Loucy (cell line): ENCODE data around the gene UNC5C.

Experiments
- H2AFZ ChIP-seq: fragments of 200-600 bp; sonication (generic); 2 replicates; pipeline ENCODE4 v1.6.0; 2016; ENCODE audit warnings: antibody characterized with exemption, mild to moderate bottlenecking, low read length, moderate library complexity
- H3F3A ChIP-seq: fragments of 200-600 bp; 2 replicates; pipeline ENCODE4 v1.6.0; 2016; ENCODE audit warnings: antibody characterized with exemption, low read depth, mild to moderate bottlenecking
- H3K27me3 ChIP-seq: fragments of 200-600 bp; sonication (generic); 2 replicates; pipeline ENCODE4 v1.6.1; 2014; ENCODE audit warnings: low read length, mild to moderate bottlenecking; ENCODE audit not compliant: insufficient read depth, poor library complexity, severe bottlenecking
- H3K36me3 ChIP-seq: fragments of 200-600 bp; sonication (generic); 2 replicates; pipeline ENCODE4 v1.6.1; 2016; ENCODE audit warnings: low read length; ENCODE audit not compliant: insufficient read depth
- H3K4me1 ChIP-seq: fragments of 200-600 bp; sonication (generic); 2 replicates; pipeline ENCODE4 v1.5.1; 2014; ENCODE audit warnings: low read length, mild to moderate bottlenecking; ENCODE audit not compliant: insufficient read depth, poor library complexity, severe bottlenecking
- H3K4me2 ChIP-seq: fragments of 200-600 bp; sonication (generic); 2 replicates; pipeline ENCODE4 v1.6.0; 2014; ENCODE audit warnings: antibody characterized with exemption, low read length, low read depth, mild to moderate bottlenecking; ENCODE audit not compliant: poor library complexity, severe bottlenecking
- H3K4me3 ChIP-seq: fragments of 200-600 bp; sonication (generic); 2 replicates; pipeline ENCODE4 v1.5.1; 2014; ENCODE audit warnings: low read length, mild to moderate bottlenecking, mixed read lengths; ENCODE audit not compliant: poor library complexity, severe bottlenecking
- H3K79me2 ChIP-seq: fragments of 200-600 bp; sonication (generic); 2 replicates; pipeline ENCODE4 v1.6.1; 2014; ENCODE audit warnings: low read length; ENCODE audit not compliant: insufficient read depth
- H3K9ac ChIP-seq: fragments of 200-600 bp; sonication (generic); 2 replicates; pipeline ENCODE4 v1.6.0; 2014; ENCODE audit warnings: mild to moderate bottlenecking, low read depth, low read length, moderate library complexity; ENCODE audit not compliant: poor library complexity, severe bottlenecking
- H3K9me2 ChIP-seq: fragments of 200-600 bp; sonication (generic); replicated peaks from 2 replicates; pipeline ENCODE4 v1.6.1; 2016; ENCODE audit warnings: low read depth, low read length, mixed read lengths
- H3K9me3 ChIP-seq: fragments of 200-600 bp; sonication (generic); 2 replicates; pipeline ENCODE4 v1.6.1; 2014; ENCODE audit warnings: mild to moderate bottlenecking, antibody characterized with exemption, low read length, low read depth; ENCODE audit not compliant: insufficient read depth
- H4K20me1 ChIP-seq: fragments of 200-600 bp; sonication (generic); 2 replicates; pipeline ENCODE4 v1.6.0; 2014; ENCODE audit warnings: antibody characterized with exemption, low read length, mild to moderate bottlenecking; ENCODE audit not compliant: insufficient read depth, poor library complexity, severe bottlenecking
- CTCF ChIP-seq: fragments of 200-600 bp; sonication (generic); conservative IDR thresholded peaks from 2 replicates; pipeline ENCODE4 v1.5.1; 2014; ENCODE audit warnings: mild to moderate bottlenecking, antibody characterized with exemption, low read length
- EZH2phosphoT487 ChIP-seq: fragments of 200-600 bp; IDR thresholded peaks from 2 replicates; pipeline ENCODE4 v1.6.1; 2018; ENCODE audit warnings: antibody characterized with exemption, mild to moderate bottlenecking, moderate library complexity, borderline replicate concordance

UNC5C gene

GRCh38 chr4:95546866-95547714, 1.7 kb downstream of the UNC5C start:
- TF ChIP-seq EZH2phosphoT487, result no peak
- no peak for TF ChIP-seq CTCF
- Histone ChIP-seq H3K36me3 (no peaks in the 10 kb centered on the region), H3K4me1 (peaks cover 16% of the 10 kb centered on the region), H2AFZ (no peak overlapping the region), H3F3A (no peaks in the 10 kb centered on the region), H3K9ac (no peak overlapping the region), H3K27me3 (peaks cover 23% of the 10 kb centered on the region), H3K4me2 (no peak overlapping the region), H3K4me3 (no peak overlapping the region), H3K79me2 (no peaks in the 10 kb centered on the region), H4K20me1 (no peaks in the 10 kb centered on the region), H3K9me2 (no peaks in the 10 kb centered on the region), H3K9me3 (no peaks in the 10 kb centered on the region)

DNA sequence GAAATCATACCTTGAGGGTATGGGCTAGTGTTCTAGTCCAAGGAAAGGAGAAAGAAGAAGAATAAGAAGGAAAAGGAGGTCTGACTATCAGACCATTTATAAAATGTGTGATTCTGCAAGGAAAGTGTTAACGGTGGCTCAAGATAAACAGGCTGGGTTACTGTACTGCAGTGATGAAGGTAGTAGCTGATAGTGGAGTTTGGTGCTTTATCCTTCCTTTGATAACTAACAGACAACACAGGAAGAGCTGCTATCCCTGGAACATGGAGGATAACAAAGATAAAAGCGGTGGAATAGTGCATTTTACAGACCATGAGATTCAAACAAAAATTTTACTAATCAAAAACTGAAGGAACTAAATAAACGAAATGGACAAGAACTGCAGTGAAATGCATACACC, 2.6 kb downstream of the UNC5C start:
- H3K9me2 ChIP-seq, result no peaks in the 10 kb centered on the region
- no peak overlapping the region for H2AFZ ChIP-seq
- no peak overlapping the region for H3K9ac ChIP-seq
- H3F3A ChIP-seq, result no peaks in the 10 kb centered on the region
- H3K79me2 ChIP-seq, result no peaks in the 10 kb centered on the region
- TF ChIP-seq CTCF (no peak), EZH2phosphoT487 (no peak)
- no peaks in the 10 kb centered on the region for H3K36me3 ChIP-seq
- no peaks in the 10 kb centered on the region for H3K9me3 ChIP-seq
- H3K27me3 ChIP-seq, result peaks cover 23% of the 10 kb centered on the region
- H4K20me1 ChIP-seq, result no peaks in the 10 kb centered on the region
- H3K4me3 ChIP-seq, result no peak overlapping the region
- H3K4me1 ChIP-seq, result peaks cover 16% of the 10 kb centered on the region
- no peak overlapping the region for H3K4me2 ChIP-seq

GRCh38 chr4:95545546-95545945, 3.2 kb downstream of the UNC5C start:
- Histone ChIP-seq H3K27me3 (peaks cover 20% of the 10 kb centered on the region), H3K4me3 (no peak overlapping the region)
- TF ChIP-seq EZH2phosphoT487 (no peak), CTCF (no peak)

More at GRCh38 chr4:95545546-95545945, 3.2 kb downstream of the UNC5C start:
- Histone ChIP-seq H3K4me1 (peaks cover 15% of the 10 kb centered on the region), H3K9me3 (no peaks in the 10 kb centered on the region), H4K20me1 (no peaks in the 10 kb centered on the region), H3K9me2 (no peaks in the 10 kb centered on the region), H3K36me3 (no peaks in the 10 kb centered on the region), H3K9ac (no peak overlapping the region), H3K79me2 (no peaks in the 10 kb centered on the region), H3K4me2 (no peak overlapping the region), H3F3A (no peaks in the 10 kb centered on the region), H2AFZ (no peak overlapping the region)
